ENCODE results near the gene HS6ST3. TPM values are rescaled to one million over a fixed set of nuclear protein-coding genes. Genes with fewer than 3 reads are reported as not detected.

Gene HS6ST3
- total RNA-seq, 1 experiment from 2014 or later: 0.11 TPM

GRCh38 chr13:96781141-96781540, 691.2 kb downstream of the HS6ST3 start:
- no peaks in the 10 kb centered on the region for H3K4me1 ChIP-seq (ENCODE audit: insufficient read depth, low read length)
- ATAC-seq: peak; percentile 90
- no peak overlapping the region for H3K4me2 ChIP-seq (ENCODE audit: low read length)
- intact Hi-C loops (cut with micrococcal nuclease): loop anchor here (2.0 to 10.0 kb wide), 2 partner anchors 110 to 236 kb away; no protein-coding TSS in a partner anchor
- no peak overlapping the region for H3K4me3 ChIP-seq (ENCODE audit: low read length)
- 0 out of 2 replicates have a peak overlapping the region, but pooled peaks have one; percentile 11 for H3K27ac ChIP-seq (ENCODE audit: low read length)
- H2AFZ ChIP-seq (ENCODE audit: low read length): no peak overlapping the region
- no peaks in the 10 kb centered on the region for H3F3A ChIP-seq (ENCODE audit: low read length, unreplicated experiment)
- no peaks in the 10 kb centered on the region for H3K9me2 ChIP-seq (replicated peaks; ENCODE audit: low read length)
- H3K9ac ChIP-seq (ENCODE audit: low read length): no peak overlapping the region
- POLR2A ChIA-PET (ENCODE audit: unreplicated experiment): interaction anchor here (0.5 kb wide), 1 partner anchor 367 kb away, joined by 3 read pairs; no protein-coding TSS in a partner anchor
- peak; percentile 66 for DNase-seq
- no peaks in the 10 kb centered on the region for H3K79me2 ChIP-seq (ENCODE audit: low read length)
- CTCF ChIA-PET: interaction anchor here (0.5 to 0.6 kb wide), 2 partner anchors 187 to 237 kb away, joined by 3 to 4 read pairs; no protein-coding TSS in a partner anchor
- H3K27me3 ChIP-seq (ENCODE audit: low read length): no peaks in the 10 kb centered on the region
- no TSS peak for BruUV-seq (replicated peaks)
- H3K9me3 ChIP-seq (ENCODE audit: low read length): no peaks in the 10 kb centered on the region
- H3K36me3 ChIP-seq (ENCODE audit: low read depth, low read length): no peaks in the 10 kb centered on the region
- H4K20me1 ChIP-seq (ENCODE audit: low read length): no peaks in the 10 kb centered on the region
- no peak for TF ChIP-seq EZH2 (IDR thresholded peaks at IDR 0.05; ENCODE audit: low read length, unreplicated experiment)
- no peak for TF ChIP-seq CTCF (conservative IDR thresholded peaks at IDR 0.05; ENCODE audit: low read depth, low read length)
- no peak for TF ChIP-seq EZH2phosphoT487 (IDR thresholded peaks at IDR 0.05; ENCODE audit: borderline replicate concordance, low read length)

DNA sequence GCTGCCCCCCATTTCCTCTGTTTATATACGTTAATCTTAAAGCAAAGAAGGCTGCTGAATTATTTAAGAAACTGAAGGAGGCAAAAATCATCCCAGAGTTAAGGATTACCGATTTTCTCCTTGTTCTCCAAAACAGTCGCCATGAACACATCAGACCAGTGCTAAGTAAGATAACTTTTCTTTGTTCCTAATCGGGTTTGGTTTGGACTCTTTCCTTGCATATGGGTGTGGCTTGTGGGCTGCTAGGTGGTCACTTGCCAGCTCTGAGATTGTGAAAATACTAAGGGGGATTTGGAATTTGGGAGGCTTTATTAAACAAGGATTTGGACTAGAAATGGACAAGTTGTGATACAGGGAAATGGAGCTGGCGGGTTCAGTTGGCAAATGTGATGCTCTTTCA, 692.3 kb downstream of the HS6ST3 start:
- POLR2A ChIA-PET (ENCODE audit: unreplicated experiment): no interaction called here
- TF ChIP-seq EZH2phosphoT487 (IDR thresholded peaks at IDR 0.05; ENCODE audit: borderline replicate concordance, low read length): no peak
- TF ChIP-seq EZH2 (IDR thresholded peaks at IDR 0.05; ENCODE audit: low read length, unreplicated experiment): no peak
- TF ChIP-seq CTCF (conservative IDR thresholded peaks at IDR 0.05; ENCODE audit: low read depth, low read length): no peak

GRCh38 chr13:96783057-96783456, 693.1 kb downstream of the HS6ST3 start:
- Histone ChIP-seq H3K4me2 (ENCODE audit: low read length) (no peak overlapping the region), H3K27ac (ENCODE audit: low read length) (no peak overlapping the region), H3K9ac (ENCODE audit: low read length) (no peak overlapping the region), H3K4me1 (ENCODE audit: insufficient read depth, low read length) (no peaks in the 10 kb centered on the region), H2AFZ (ENCODE audit: low read length) (no peak overlapping the region), H3K79me2 (ENCODE audit: low read length) (no peaks in the 10 kb centered on the region), H3K27me3 (ENCODE audit: low read length) (no peaks in the 10 kb centered on the region), H3K36me3 (ENCODE audit: low read depth, low read length) (no peaks in the 10 kb centered on the region), H3K4me3 (ENCODE audit: low read length) (no peak overlapping the region), H4K20me1 (ENCODE audit: low read length) (no peaks in the 10 kb centered on the region), H3K9me2 (replicated peaks; ENCODE audit: low read length) (no peaks in the 10 kb centered on the region), H3F3A (ENCODE audit: low read length, unreplicated experiment) (no peaks in the 10 kb centered on the region), H3K9me3 (ENCODE audit: low read length) (no peaks in the 10 kb centered on the region)
- ChIA-PET POLR2A (ENCODE audit: unreplicated experiment) (no interaction called here), CTCF (interaction anchor here (0.6 kb wide), 1 partner anchor 763 kb away, joined by 3 read pairs; no protein-coding TSS in a partner anchor)
- BruUV-seq (replicated peaks): no TSS peak
- intact Hi-C loops (cut with micrococcal nuclease): loop anchor here (1.0 to 10.0 kb wide), 2 partner anchors 36 to 238 kb away; no protein-coding TSS in a partner anchor
- TF ChIP-seq EZH2 (IDR thresholded peaks at IDR 0.05; ENCODE audit: low read length, unreplicated experiment) (no peak), CTCF (conservative IDR thresholded peaks at IDR 0.05; ENCODE audit: low read depth, low read length) (no peak), EZH2phosphoT487 (IDR thresholded peaks at IDR 0.05; ENCODE audit: borderline replicate concordance, low read length) (no peak)
- ATAC-seq (no peak), DNase-seq (no peak)

More for the DNA sequence above, 692.3 kb downstream of the HS6ST3 start:
- no peak overlapping the region for H3K4me3 ChIP-seq (ENCODE audit: low read length)
- intact Hi-C loops (cut with micrococcal nuclease): loop anchor here (10.0 kb wide), 1 partner anchor 237 kb away; no protein-coding TSS in a partner anchor
- H2AFZ ChIP-seq (ENCODE audit: low read length): no peak overlapping the region
- no peaks in the 10 kb centered on the region for H3K27me3 ChIP-seq (ENCODE audit: low read length)
- BruUV-seq (replicated peaks): no TSS peak
- H3K4me2 ChIP-seq (ENCODE audit: low read length): no peak overlapping the region
- DNase-seq (no peak), ATAC-seq (no peak)
- CTCF ChIA-PET: no interaction called here
- no peak overlapping the region for H3K9ac ChIP-seq (ENCODE audit: low read length)
- H3F3A ChIP-seq (ENCODE audit: low read length, unreplicated experiment): no peaks in the 10 kb centered on the region
- H3K27ac ChIP-seq (ENCODE audit: low read length): no peak overlapping the region
- H4K20me1 ChIP-seq (ENCODE audit: low read length): no peaks in the 10 kb centered on the region
- H3K36me3 ChIP-seq (ENCODE audit: low read depth, low read length): no peaks in the 10 kb centered on the region
- H3K9me3 ChIP-seq (ENCODE audit: low read length): no peaks in the 10 kb centered on the region
- H3K4me1 ChIP-seq (ENCODE audit: insufficient read depth, low read length): no peaks in the 10 kb centered on the region
- H3K79me2 ChIP-seq (ENCODE audit: low read length): no peaks in the 10 kb centered on the region
- no peaks in the 10 kb centered on the region for H3K9me2 ChIP-seq (replicated peaks; ENCODE audit: low read length)

Data from PC-3 (cell line).